Measurements from ENCODE around the gene SLC1A3.

DNA sequence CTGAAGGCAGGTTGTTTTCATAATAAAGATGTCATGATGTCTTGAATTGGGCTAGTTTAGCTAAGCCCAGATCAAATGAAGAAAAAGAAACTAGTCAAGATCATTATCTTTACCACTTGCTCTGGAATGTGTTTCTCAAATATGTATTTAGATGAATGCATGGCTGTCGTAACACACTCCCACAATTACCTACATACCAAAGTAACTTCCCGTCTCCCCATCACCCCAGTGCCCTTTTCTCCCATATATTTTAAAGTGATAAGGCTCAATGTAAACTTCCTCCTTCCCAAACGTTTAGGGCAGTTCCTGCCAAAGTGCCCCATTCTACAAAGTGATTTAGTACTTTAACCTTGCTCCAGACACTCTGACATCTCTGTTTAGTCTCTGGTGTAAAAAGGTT is 61.4 kb downstream of the SLC1A3 start:
- TF ChIP-seq CTCF (conservative IDR thresholded peaks at IDR 0.05 in 1 of 2, IDR thresholded peaks at IDR 0.05 in 1 of 2; ENCODE audit: low read depth in 1 of 2, low read length in 2 of 2) (no peak), EZH2 (IDR thresholded peaks at IDR 0.05; ENCODE audit: low read length, missing control alignments) (no peak)

All from fibroblast of lung (primary cell).